B cell (primary cell): ENCODE data around the gene MON1A.

Source experiments
- CTCF ChIP-seq: fragments of 200-600 bp; IDR thresholded peaks from one replicate; pipeline ENCODE4 v1.8.0; 2022; ENCODE audit warnings: antibody characterized with exemption, mild to moderate bottlenecking
- EZH2 ChIP-seq: IDR thresholded peaks from 2 replicates; pipeline ENCODE4 v1.6.1; 2012; ENCODE audit warnings: borderline replicate concordance, low read depth, mild to moderate bottlenecking, moderate library complexity, low read length; ENCODE audit not compliant: insufficient read depth, poor library complexity, severe bottlenecking

- TF ChIP-seq CTCF (no peak), EZH2 (no peak)
These were observed 12.9 kb downstream of the MON1A start for GRCh38 chr3:49916686-49917085.
